ENCODE results near the gene SLC26A9. TPM values are rescaled to one million over a fixed set of nuclear protein-coding genes. Genes with fewer than 3 reads are reported as not detected.

The SLC26A9 gene
- polyA plus RNA-seq, 4 donors: 0.01 to 0.81 (median 0.13) TPM

- FAIRE-seq (no peak), DNase-seq (no peak)
- H3K27ac ChIP-seq (ENCODE audit: low read depth in 1 of 3, low read length in 2 of 3): no peak overlapping the region
- 67 to 84% (median 82%) methylated on average over 4 of the region's 4 CpGs for WGBS, 3 donors
- no peak overlapping the region for H3K4me3 ChIP-seq (ENCODE audit: low read depth in 1 of 3, low read length in 3 of 3)
- H3K27me3 ChIP-seq (ENCODE audit: control insufficient read depth in 3 of 3, insufficient read depth in 3 of 3, low read length in 3 of 3): no peaks in the 10 kb centered on the region
- no peaks in the 10 kb centered on the region for H3K4me1 ChIP-seq (ENCODE audit: control insufficient read depth in 3 of 3, insufficient read depth in 2 of 3, low read depth in 1 of 3, low read length in 2 of 3)
- no peaks in the 10 kb centered on the region for H3K36me3 ChIP-seq (ENCODE audit: control insufficient read depth in 3 of 3, insufficient read depth in 2 of 3, low read depth in 1 of 3, low read length in 3 of 3)
- no peaks in the 10 kb centered on the region for H3K9me3 ChIP-seq (ENCODE audit: control insufficient read depth in 2 of 2, insufficient read depth in 1 of 2, low read depth in 1 of 2, low read length in 1 of 2)
Observed at GRCh38 chr1:205976036-205976435, 32.8 kb upstream of the SLC26A9 start.

- WGBS, 3 donors: 65 to 77% (median 73%) methylated on average over 15 of the region's 15 CpGs
- H3K27me3 ChIP-seq (ENCODE audit: control insufficient read depth in 3 of 3, insufficient read depth in 3 of 3, low read length in 3 of 3): no peaks in the 10 kb centered on the region
- no peak overlapping the region for H3K27ac ChIP-seq (ENCODE audit: low read depth in 1 of 3, low read length in 2 of 3)
- H3K36me3 ChIP-seq (ENCODE audit: control insufficient read depth in 3 of 3, insufficient read depth in 2 of 3, low read depth in 1 of 3, low read length in 3 of 3): no peaks in the 10 kb centered on the region
- DNase-seq (no peak), FAIRE-seq (no peak)
- no peaks in the 10 kb centered on the region for H3K9me3 ChIP-seq (ENCODE audit: control insufficient read depth in 2 of 2, insufficient read depth in 1 of 2, low read depth in 1 of 2, low read length in 1 of 2)
- no peak overlapping the region for H3K4me3 ChIP-seq (ENCODE audit: low read depth in 1 of 3, low read length in 3 of 3)
- H3K4me1 ChIP-seq (ENCODE audit: control insufficient read depth in 3 of 3, insufficient read depth in 2 of 3, low read depth in 1 of 3, low read length in 2 of 3): no peaks in the 10 kb centered on the region
Observed at GRCh38 chr1:205975387-205975998, 32.2 kb upstream of the SLC26A9 start.

GRCh38 chr1:205974712-205975111 lies 31.5 kb upstream of the SLC26A9 start:
- 86 to 95% (median 89%) methylated on average over 3 of the region's 3 CpGs for WGBS, 3 donors

GRCh38 chr1:205973377-205974232 lies 30.3 kb upstream of the SLC26A9 start:
- Histone ChIP-seq H3K4me3 (ENCODE audit: low read depth in 1 of 3, low read length in 3 of 3) (no peak overlapping the region), H3K36me3 (ENCODE audit: control insufficient read depth in 3 of 3, insufficient read depth in 2 of 3, low read depth in 1 of 3, low read length in 3 of 3) (no peaks in the 10 kb centered on the region), H3K27ac (ENCODE audit: low read depth in 1 of 3, low read length in 2 of 3) (no peak overlapping the region), H3K4me1 (ENCODE audit: control insufficient read depth in 3 of 3, insufficient read depth in 2 of 3, low read depth in 1 of 3, low read length in 2 of 3) (no peaks in the 10 kb centered on the region), H3K9me3 (ENCODE audit: control insufficient read depth in 2 of 2, insufficient read depth in 1 of 2, low read depth in 1 of 2, low read length in 1 of 2) (no peaks in the 10 kb centered on the region), H3K27me3 (ENCODE audit: control insufficient read depth in 3 of 3, insufficient read depth in 3 of 3, low read length in 3 of 3) (no peaks in the 10 kb centered on the region)
- 97% methylated on average over 8 of the region's 8 CpGs for WGBS, 3 donors
- no peak for DNase-seq
- FAIRE-seq: no peak

More at GRCh38 chr1:205974712-205975111, 31.5 kb upstream of the SLC26A9 start:
- DNase-seq (no peak), FAIRE-seq (no peak)
- no peaks in the 10 kb centered on the region for H3K4me1 ChIP-seq (ENCODE audit: control insufficient read depth in 3 of 3, insufficient read depth in 2 of 3, low read depth in 1 of 3, low read length in 2 of 3)
- no peaks in the 10 kb centered on the region for H3K36me3 ChIP-seq (ENCODE audit: control insufficient read depth in 3 of 3, insufficient read depth in 2 of 3, low read depth in 1 of 3, low read length in 3 of 3)
- no peak overlapping the region for H3K27ac ChIP-seq (ENCODE audit: low read depth in 1 of 3, low read length in 2 of 3)
- no peaks in the 10 kb centered on the region for H3K27me3 ChIP-seq (ENCODE audit: control insufficient read depth in 3 of 3, insufficient read depth in 3 of 3, low read length in 3 of 3)
- no peaks in the 10 kb centered on the region for H3K9me3 ChIP-seq (ENCODE audit: control insufficient read depth in 2 of 2, insufficient read depth in 1 of 2, low read depth in 1 of 2, low read length in 1 of 2)
- no peak overlapping the region for H3K4me3 ChIP-seq (ENCODE audit: low read depth in 1 of 3, low read length in 3 of 3)

GRCh38 chr1:205972491-205973168 lies 29.4 kb upstream of the SLC26A9 start:
- no peak overlapping the region for H3K4me3 ChIP-seq (ENCODE audit: low read depth in 1 of 3, low read length in 3 of 3)
- WGBS, 3 donors: 73 to 79% (median 76%) methylated on average over 11 of the region's 11 CpGs

GRCh38 chr1:205972081-205972480 lies 28.8 kb upstream of the SLC26A9 start:
- no peak overlapping the region for H3K4me3 ChIP-seq (ENCODE audit: low read depth in 1 of 3, low read length in 3 of 3)
- H3K27ac ChIP-seq (ENCODE audit: low read depth in 1 of 3, low read length in 2 of 3): no peak overlapping the region
- no peaks in the 10 kb centered on the region for H3K9me3 ChIP-seq (ENCODE audit: control insufficient read depth in 2 of 2, insufficient read depth in 1 of 2, low read depth in 1 of 2, low read length in 1 of 2)
- FAIRE-seq (no peak), DNase-seq (no peak)
- no peaks in the 10 kb centered on the region for H3K36me3 ChIP-seq (ENCODE audit: control insufficient read depth in 3 of 3, insufficient read depth in 2 of 3, low read depth in 1 of 3, low read length in 3 of 3)
- H3K27me3 ChIP-seq (ENCODE audit: control insufficient read depth in 3 of 3, insufficient read depth in 3 of 3, low read length in 3 of 3): no peaks in the 10 kb centered on the region
- WGBS, 3 donors: 62 to 74% (median 66%) methylated on average over 4 of the region's 4 CpGs
- no peaks in the 10 kb centered on the region for H3K4me1 ChIP-seq (ENCODE audit: control insufficient read depth in 3 of 3, insufficient read depth in 2 of 3, low read depth in 1 of 3, low read length in 2 of 3)

More at GRCh38 chr1:205972491-205973168, 29.4 kb upstream of the SLC26A9 start:
- Histone ChIP-seq H3K27me3 (ENCODE audit: control insufficient read depth in 3 of 3, insufficient read depth in 3 of 3, low read length in 3 of 3) (no peaks in the 10 kb centered on the region), H3K36me3 (ENCODE audit: control insufficient read depth in 3 of 3, insufficient read depth in 2 of 3, low read depth in 1 of 3, low read length in 3 of 3) (no peaks in the 10 kb centered on the region), H3K4me1 (ENCODE audit: control insufficient read depth in 3 of 3, insufficient read depth in 2 of 3, low read depth in 1 of 3, low read length in 2 of 3) (no peaks in the 10 kb centered on the region), H3K9me3 (ENCODE audit: control insufficient read depth in 2 of 2, insufficient read depth in 1 of 2, low read depth in 1 of 2, low read length in 1 of 2) (no peaks in the 10 kb centered on the region), H3K27ac (ENCODE audit: low read depth in 1 of 3, low read length in 2 of 3) (no peak overlapping the region)
- no peak for DNase-seq
- no peak for FAIRE-seq

GRCh38 chr1:205971082-205971481 lies 27.8 kb upstream of the SLC26A9 start:
- Histone ChIP-seq H3K4me1 (ENCODE audit: control insufficient read depth in 3 of 3, insufficient read depth in 2 of 3, low read depth in 1 of 3, low read length in 2 of 3) (no peaks in the 10 kb centered on the region), H3K36me3 (ENCODE audit: control insufficient read depth in 3 of 3, insufficient read depth in 2 of 3, low read depth in 1 of 3, low read length in 3 of 3) (no peaks in the 10 kb centered on the region), H3K4me3 (ENCODE audit: low read depth in 1 of 3, low read length in 3 of 3) (no peak overlapping the region), H3K9me3 (ENCODE audit: control insufficient read depth in 2 of 2, insufficient read depth in 1 of 2, low read depth in 1 of 2, low read length in 1 of 2) (no peaks in the 10 kb centered on the region), H3K27ac (ENCODE audit: low read depth in 1 of 3, low read length in 2 of 3) (no peak overlapping the region), H3K27me3 (ENCODE audit: control insufficient read depth in 3 of 3, insufficient read depth in 3 of 3, low read length in 3 of 3) (no peaks in the 10 kb centered on the region)
- DNase-seq (no peak), FAIRE-seq (no peak)
- 54 to 79% (median 75%) methylated on average over 4 of the region's 4 CpGs for WGBS, 3 donors

- 18 to 24% (median 19%) methylated on average over 1 of the region's 1 CpG for WGBS, 3 donors
- H3K4me1 ChIP-seq (ENCODE audit: control insufficient read depth in 3 of 3, insufficient read depth in 2 of 3, low read depth in 1 of 3, low read length in 2 of 3): no peaks in the 10 kb centered on the region
- FAIRE-seq: no peak
- no peak overlapping the region for H3K27ac ChIP-seq (ENCODE audit: low read depth in 1 of 3, low read length in 2 of 3)
- DNase-seq: no peak
- H3K4me3 ChIP-seq (ENCODE audit: low read depth in 1 of 3, low read length in 3 of 3): no peak overlapping the region
- H3K9me3 ChIP-seq (ENCODE audit: control insufficient read depth in 2 of 2, insufficient read depth in 1 of 2, low read depth in 1 of 2, low read length in 1 of 2): no peaks in the 10 kb centered on the region
- H3K36me3 ChIP-seq (ENCODE audit: control insufficient read depth in 3 of 3, insufficient read depth in 2 of 3, low read depth in 1 of 3, low read length in 3 of 3): no peaks in the 10 kb centered on the region
- H3K27me3 ChIP-seq (ENCODE audit: control insufficient read depth in 3 of 3, insufficient read depth in 3 of 3, low read length in 3 of 3): no peaks in the 10 kb centered on the region
Observed at GRCh38 chr1:205970486-205970885, 27.2 kb upstream of the SLC26A9 start.

Measured in small intestine (tissue), 7 donors.